GM18498 (cell line): ENCODE results near the gene CRAT.

Experiments used
- ATAC-seq: cut with Tn5 transposase; IDR thresholded peaks from one replicate; pipeline ENCODE4 v1.9.1; 2021; ENCODE audit warnings: mild to moderate bottlenecking, moderate library complexity; ENCODE audit not compliant: unreplicated experiment

The CRAT gene

DNA sequence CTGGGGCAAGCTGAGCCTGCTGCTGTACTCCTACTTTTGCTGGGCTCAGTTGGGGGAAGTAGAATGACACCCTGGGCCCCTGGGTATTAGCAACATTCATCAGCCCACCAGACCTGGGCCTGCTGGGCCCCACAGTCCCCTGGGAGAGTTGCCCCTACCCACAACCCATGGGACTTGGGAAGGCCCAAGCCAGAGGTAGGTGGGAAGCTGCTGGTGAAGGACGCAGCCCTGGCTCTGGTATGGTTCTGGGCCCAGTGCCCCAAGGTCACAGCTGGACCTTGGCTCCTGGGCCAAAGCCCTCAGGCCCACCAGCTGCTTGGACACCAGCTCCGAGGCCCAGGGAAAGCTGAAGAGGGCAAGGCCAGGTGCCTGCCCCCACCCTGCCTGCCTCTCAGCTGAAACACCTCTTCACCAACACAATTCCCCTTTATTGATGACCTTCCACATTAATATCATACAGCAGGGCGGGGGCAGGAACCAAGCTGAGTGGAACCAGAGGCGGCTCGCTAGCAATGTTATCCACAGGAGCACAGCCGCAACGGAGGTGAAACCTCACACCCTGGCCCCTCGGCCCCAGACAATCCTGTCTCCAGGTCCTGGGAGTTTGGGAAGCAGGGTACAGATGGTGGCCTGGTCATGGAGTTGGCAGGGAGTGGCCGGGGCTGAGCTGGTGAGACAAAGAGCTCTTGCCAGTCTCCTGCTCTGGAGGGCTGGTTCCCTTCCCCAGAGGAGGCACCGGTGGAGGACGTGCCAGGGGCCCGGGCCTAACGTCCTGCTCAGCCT lies 16.0 kb downstream of the CRAT start:
- ATAC-seq = no peak

- ATAC-seq = no peak
Measured at GRCh38 chr9:129093602-129094386, 16.8 kb downstream of the CRAT start.

- ATAC-seq = no peak
Measured at GRCh38 chr9:129089246-129089645, 21.3 kb downstream of the CRAT start.

DNA sequence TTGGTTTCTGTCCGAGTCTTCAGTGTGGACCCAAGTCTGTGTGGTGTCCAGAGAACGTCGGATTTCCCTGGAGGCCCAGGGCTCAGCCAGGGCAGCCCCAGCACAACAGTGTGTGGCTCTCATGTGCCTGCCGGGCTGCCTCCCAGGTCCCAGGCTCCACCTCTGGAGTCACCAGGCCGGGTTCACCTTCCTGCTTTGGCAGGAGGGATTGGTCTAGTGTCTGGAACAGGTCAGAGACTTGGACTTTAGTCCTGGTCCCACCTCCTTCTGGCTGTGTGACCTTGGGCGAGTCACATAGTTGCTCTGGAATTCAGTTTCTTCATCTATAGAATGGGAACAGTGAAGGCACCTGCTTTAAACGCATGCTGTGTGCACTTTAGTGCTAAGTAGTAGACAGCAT lies 26.5 kb downstream of the CRAT start:
- no peak for ATAC-seq

DNA sequence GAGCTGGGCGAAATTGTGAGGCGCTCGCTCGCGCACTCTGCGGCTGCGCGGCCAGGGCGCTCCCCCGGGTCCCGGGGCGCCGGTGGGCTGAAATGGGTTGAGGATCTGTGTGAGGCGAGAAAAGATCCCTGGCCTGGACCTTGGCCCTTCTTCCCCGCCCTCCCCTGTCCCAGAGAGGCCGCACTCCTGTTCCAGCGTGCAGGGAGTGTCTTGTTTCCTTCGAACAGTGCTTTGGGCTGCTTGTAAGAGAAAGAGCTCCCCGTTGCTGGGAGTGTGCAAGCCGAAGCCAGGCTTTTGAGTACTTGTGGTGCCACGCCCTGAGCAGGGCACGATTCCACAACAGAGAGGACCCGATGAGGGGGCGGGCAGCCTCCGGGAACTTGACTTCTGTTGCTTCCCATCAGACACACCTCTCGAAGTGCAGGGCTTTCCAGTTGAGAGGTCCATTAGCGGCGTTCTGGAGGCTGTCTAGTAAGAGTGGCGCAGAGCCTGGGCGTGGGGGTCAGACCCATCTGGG lies 29.1 kb downstream of the CRAT start:
- ATAC-seq = no peak

DNA sequence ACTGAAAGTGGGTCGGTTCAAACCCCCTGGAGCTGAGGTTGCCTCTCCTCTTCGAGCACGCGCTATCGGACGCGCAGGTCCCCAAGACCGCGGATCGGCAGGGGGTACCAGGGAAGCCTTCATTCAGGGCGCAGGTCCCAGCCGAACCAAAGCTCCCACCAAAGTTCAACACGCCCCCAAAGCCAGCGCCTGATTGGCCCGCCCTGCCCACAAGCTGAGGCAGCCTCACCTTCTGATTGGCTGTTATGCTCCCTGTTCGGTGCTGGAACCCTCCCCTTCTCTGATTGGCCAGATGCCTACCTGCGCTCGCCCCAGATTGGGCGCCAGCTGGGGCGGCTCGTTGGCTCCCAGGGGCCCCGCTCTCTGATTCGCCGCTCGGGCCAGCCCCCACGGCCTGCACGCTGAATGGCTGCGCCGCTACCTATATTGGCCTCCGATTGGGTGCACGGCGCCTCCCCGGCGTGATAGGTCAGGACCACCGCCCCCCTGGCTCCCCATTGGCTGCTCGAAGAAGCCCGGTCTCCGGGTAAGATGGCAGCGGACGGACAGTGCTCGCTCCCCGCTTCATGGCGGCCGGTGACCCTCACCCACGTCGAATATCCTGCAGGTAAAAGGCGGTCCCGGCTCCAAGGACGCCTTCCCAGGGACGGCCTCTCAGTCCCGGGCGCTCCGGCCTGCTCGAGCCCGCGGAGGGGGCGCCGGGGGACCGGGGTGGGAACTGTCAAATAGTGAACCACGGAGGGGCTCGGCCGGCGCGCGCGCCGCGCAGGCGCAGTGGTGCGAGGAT lies 29.8 kb downstream of the CRAT start, which contains the start of gene DOLPP1:
Gene DOLPP1 (plus strand): TSS at position 511 of the 787 bp plus-strand sequence. CDS start 21 bp downstream, at position 532.
- ATAC-seq = peak; percentile 96

GRCh38 chr9:129080298-129080600 lies 30.3 kb downstream of the CRAT start:
- ATAC-seq = no peak

DNA sequence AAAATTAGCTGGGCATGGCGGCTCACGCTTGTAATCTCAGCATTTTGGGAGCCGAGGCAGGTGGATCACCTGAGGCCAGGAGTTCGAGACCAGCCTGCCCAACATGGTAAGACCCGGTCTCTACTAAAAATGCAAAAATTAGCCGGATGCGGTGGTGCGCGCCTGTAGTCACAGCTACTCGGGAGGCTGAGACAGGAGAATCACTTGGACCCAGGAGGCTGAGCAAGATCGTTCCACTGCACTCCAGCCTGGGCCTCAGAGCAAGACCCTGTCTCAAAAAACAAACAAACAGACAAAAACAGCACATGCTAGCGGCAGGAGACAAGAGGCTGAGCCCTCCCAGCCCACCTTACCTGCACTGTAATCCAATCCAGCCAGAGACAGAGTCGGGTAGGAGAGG lies 30.8 kb downstream of the CRAT start:
- no peak for ATAC-seq

- ATAC-seq = no peak
Measured at GRCh38 chr9:129078691-129079503, 31.7 kb downstream of the CRAT start.

- no peak for ATAC-seq
Measured at GRCh38 chr9:129077236-129077635, 33.4 kb downstream of the CRAT start.

GRCh38 chr9:129076640-129077037 lies 34.0 kb downstream of the CRAT start:
- ATAC-seq = no peak

DNA sequence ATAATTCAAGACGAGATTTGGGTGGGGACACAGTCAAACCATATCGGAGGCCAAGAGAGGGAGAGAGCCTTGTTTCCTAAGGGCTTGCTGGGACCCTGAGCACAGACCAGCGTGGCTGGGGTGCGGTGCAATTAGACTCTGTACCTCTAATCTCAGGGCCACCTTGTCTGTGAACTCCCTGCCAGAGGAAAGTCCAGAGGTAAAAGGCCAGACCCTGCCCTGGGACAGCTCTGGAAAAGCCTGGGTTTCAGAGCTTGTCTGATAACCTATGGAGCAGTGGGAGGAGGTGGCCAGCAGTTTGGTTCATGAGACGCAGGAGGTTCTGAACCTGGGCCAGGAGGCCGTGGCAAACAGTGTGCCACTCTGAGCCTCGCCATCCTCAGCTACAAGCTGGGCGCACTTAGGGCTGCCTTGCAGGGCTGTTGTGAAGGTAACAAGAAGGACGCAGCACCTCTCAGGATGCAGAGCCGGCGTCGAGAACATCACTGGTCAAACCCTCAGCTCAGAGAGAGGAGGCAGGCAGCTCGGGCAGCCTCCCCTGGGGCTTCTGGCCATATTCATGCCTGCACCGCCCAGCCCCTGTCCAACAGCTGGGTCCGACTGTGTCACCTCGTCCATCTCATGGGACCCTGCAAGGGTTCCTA lies 34.5 kb downstream of the CRAT start:
- no peak for ATAC-seq

DNA sequence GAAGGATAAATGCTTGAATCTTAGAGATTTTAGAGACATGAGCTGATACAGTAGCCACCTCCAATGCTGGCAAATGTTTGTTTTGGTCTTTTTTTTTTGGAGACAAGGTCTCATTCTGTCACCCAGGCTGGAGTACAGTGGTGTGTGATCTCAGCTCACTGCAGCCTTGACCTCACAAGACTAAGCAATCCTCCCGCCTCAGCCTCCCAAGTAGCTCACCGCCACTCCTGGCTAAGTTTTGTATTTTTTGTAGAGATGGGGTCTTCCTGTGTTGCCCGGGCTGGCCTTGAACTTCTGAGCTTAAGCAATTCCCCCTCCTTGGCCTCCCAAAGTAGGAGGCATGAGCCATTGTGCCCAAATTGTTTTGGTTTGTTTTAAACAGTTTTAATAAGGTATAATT lies 36.5 kb downstream of the CRAT start:
- ATAC-seq = no peak

DNA sequence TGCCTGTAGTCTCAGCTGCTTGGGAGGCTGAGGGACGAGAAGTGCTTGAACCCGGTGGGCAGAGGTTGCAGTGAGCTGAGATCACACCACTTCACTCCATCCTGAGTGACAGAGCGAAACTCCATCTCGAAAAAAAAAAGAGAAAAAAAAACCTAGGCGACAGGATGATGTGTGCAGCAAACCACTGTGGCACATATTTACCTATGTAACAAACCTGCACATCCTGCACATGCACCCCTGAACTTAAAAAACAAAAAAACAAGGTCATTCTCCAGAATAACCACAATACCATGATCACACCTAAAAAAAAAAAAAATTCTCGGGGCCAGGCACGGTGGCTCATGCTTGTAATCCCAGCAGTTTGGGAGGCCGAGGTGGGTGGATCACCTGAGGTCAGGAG lies 37.2 kb downstream of the CRAT start:
- ATAC-seq = no peak

GRCh38 chr9:129072171-129072570 lies 38.4 kb downstream of the CRAT start:
- no peak for ATAC-seq

- ATAC-seq = no peak
Measured at GRCh38 chr9:129071526-129072126, 39.0 kb downstream of the CRAT start.

- no peak for ATAC-seq
Measured at GRCh38 chr9:129070696-129071525, 39.7 kb downstream of the CRAT start.

GRCh38 chr9:129069862-129070641 lies 40.5 kb downstream of the CRAT start:
- no peak for ATAC-seq
